CD4-positive, alpha-beta T cell treated with Interleukin-17A for 4 hours (primary cell): ENCODE results near the gene CHRNG.
"Not testable (repeated sequence)": the region's sequence is repeated elsewhere in the genome, so short reads cannot be mapped to it uniquely, and the experiment has no call there.

Experiments
- DNase-seq: peaks from one replicate; pipeline ENCODE4 v3.0.0-alpha.2; 2020; ENCODE audit warnings: mixed read lengths

Gene CHRNG

GRCh38 chr2:232529806-232530547, 9.5 kb upstream of the CHRNG start:
- no peak for DNase-seq

- no peak for DNase-seq
Measured at GRCh38 chr2:232530626-232531260, 8.7 kb upstream of the CHRNG start.

- no peak for DNase-seq
Measured at GRCh38 chr2:232532419-232532818, 7.1 kb upstream of the CHRNG start.

GRCh38 chr2:232532821-232533220, 6.7 kb upstream of the CHRNG start:
- DNase-seq: not testable (repeated sequence)

GRCh38 chr2:232533944-232534710, 5.4 kb upstream of the CHRNG start:
- DNase-seq: no peak

GRCh38 chr2:232534940-232535651, 4.4 kb upstream of the CHRNG start:
- no peak for DNase-seq

GRCh38 chr2:232535761-232536530, 3.5 kb upstream of the CHRNG start:
- DNase-seq: no peak

- no peak for DNase-seq
Measured at GRCh38 chr2:232537079-232537478, 2.4 kb upstream of the CHRNG start.

- no peak for DNase-seq
Measured at GRCh38 chr2:232537499-232537898, 2.0 kb upstream of the CHRNG start.

GRCh38 chr2:232538671-232539070, 821 bp upstream of the CHRNG start:
- DNase-seq: no peak

GRCh38 chr2:232540441-232541041, 1.0 kb downstream of the CHRNG start:
- no peak for DNase-seq

GRCh38 chr2:232541195-232541960, 1.9 kb downstream of the CHRNG start:
- no peak for DNase-seq

GRCh38 chr2:232541961-232542714, 2.6 kb downstream of the CHRNG start:
- no peak for DNase-seq

- DNase-seq: no peak
Measured at GRCh38 chr2:232542715-232543467, 3.4 kb downstream of the CHRNG start.

GRCh38 chr2:232543491-232543890, 4.0 kb downstream of the CHRNG start:
- no peak for DNase-seq

- DNase-seq: no peak
Measured at GRCh38 chr2:232543928-232544631, 4.6 kb downstream of the CHRNG start.

GRCh38 chr2:232544674-232545073, 5.2 kb downstream of the CHRNG start:
- no peak for DNase-seq

- no peak for DNase-seq
Measured at GRCh38 chr2:232545511-232546375, 6.3 kb downstream of the CHRNG start.
